GM21528 (cell line): ENCODE measurements around the gene VANGL2.

Experiments
- ATAC-seq: cut with Tn5 transposase; IDR thresholded peaks from one replicate; pipeline ENCODE4 v1.9.1; 2021; ENCODE audit warnings: mild to moderate bottlenecking, moderate library complexity; ENCODE audit not compliant: unreplicated experiment, low FRiP score

Gene VANGL2

GRCh38 chr1:160400223-160400645 lies at the start of gene VANGL2:
Gene VANGL2 (plus strand): TSS chr1:160400564. CDS start chr1:160415838, 15,274 bp downstream.
- no peak for ATAC-seq

- ATAC-seq, result no peak
These were observed 48.7 kb upstream of the VANGL2 start for GRCh38 chr1:160351629-160352028.

- no peak for ATAC-seq
These were observed 47.8 kb upstream of the VANGL2 start for GRCh38 chr1:160352555-160352954.

- ATAC-seq, result no peak
These were observed 47.1 kb upstream of the VANGL2 start for GRCh38 chr1:160353223-160353622.

- ATAC-seq, result no peak
These were observed 45.9 kb upstream of the VANGL2 start for GRCh38 chr1:160354388-160354985.

- ATAC-seq, result no peak
These were observed 42.9 kb upstream of the VANGL2 start for GRCh38 chr1:160357286-160358002.

- no peak for ATAC-seq
These were observed 42.3 kb upstream of the VANGL2 start for GRCh38 chr1:160358073-160358472.

GRCh38 chr1:160359559-160360226 lies 40.7 kb upstream of the VANGL2 start:
- no peak for ATAC-seq

GRCh38 chr1:160360227-160360695 lies 40.1 kb upstream of the VANGL2 start:
- no peak for ATAC-seq

- no peak for ATAC-seq
These were observed 39.2 kb upstream of the VANGL2 start for GRCh38 chr1:160361199-160361598.

GRCh38 chr1:160361814-160362167 lies 38.6 kb upstream of the VANGL2 start:
- no peak for ATAC-seq

GRCh38 chr1:160362168-160362957 lies 38.0 kb upstream of the VANGL2 start:
- no peak for ATAC-seq

- ATAC-seq, result no peak
These were observed 37.4 kb upstream of the VANGL2 start for GRCh38 chr1:160363010-160363409.

- ATAC-seq, result no peak
These were observed 36.2 kb upstream of the VANGL2 start for GRCh38 chr1:160363951-160364735.

- no peak for ATAC-seq
These were observed 35.0 kb upstream of the VANGL2 start for GRCh38 chr1:160365325-160365724.

GRCh38 chr1:160366731-160367515 lies 33.4 kb upstream of the VANGL2 start, which contains the start of gene NHLH1:
Gene NHLH1 (plus strand): TSS chr1:160367071. CDS start chr1:160370732, 3,661 bp downstream.
- ATAC-seq, result no peak

- no peak for ATAC-seq
These were observed 32.9 kb upstream of the VANGL2 start for GRCh38 chr1:160367516-160367900.

GRCh38 chr1:160367934-160368923 lies 32.1 kb upstream of the VANGL2 start:
- ATAC-seq, result no peak
